HG03039 (cell line): ENCODE measurements around the gene OXER1.
"Not testable (repeated sequence)": the region's sequence is repeated elsewhere in the genome, so short reads cannot be mapped to it uniquely, and the experiment has no call there.

Experiments used
- ATAC-seq: cut with Tn5 transposase; IDR thresholded peaks from one replicate; pipeline ENCODE4 v1.9.1; 2021; ENCODE audit warnings: mild to moderate bottlenecking, moderate library complexity; ENCODE audit not compliant: unreplicated experiment

OXER1 gene

DNA sequence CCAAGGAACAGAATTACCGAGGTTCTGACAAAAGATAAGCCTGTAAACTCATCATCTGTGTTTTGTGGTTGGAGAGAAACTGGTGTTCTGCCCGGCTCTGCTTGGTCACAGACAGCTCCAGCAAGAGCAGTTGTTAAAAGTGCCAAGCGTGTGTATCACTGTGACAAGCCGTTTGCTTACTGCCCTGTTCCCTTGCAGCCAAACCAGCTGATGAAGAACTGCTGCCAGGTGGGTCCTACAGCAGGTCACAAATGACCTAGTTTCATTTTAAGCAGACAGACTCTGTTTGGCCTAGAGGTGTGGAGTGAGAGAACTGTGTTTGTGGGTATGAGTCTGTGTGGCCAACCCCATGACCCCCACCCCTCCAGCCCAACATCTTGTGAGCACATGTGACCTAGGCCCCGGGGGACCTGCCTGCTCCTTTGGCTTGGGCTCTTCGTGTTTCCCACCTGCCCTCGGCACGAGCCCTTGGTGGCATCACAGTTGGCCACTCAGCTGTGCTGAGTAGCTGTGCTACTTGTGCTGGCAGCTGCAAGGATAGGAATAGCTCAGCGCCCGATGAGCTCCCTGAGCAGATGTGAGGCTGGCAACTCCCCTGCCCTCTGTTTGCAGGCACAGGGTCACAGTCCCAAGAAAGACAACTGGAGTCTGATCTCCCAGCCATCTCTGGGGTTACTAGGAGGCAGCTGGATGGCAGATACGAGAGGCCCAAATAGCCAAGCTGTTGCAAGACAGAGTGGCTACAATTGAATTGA, 9.7 kb downstream of the OXER1 start:
- no peak for ATAC-seq

DNA sequence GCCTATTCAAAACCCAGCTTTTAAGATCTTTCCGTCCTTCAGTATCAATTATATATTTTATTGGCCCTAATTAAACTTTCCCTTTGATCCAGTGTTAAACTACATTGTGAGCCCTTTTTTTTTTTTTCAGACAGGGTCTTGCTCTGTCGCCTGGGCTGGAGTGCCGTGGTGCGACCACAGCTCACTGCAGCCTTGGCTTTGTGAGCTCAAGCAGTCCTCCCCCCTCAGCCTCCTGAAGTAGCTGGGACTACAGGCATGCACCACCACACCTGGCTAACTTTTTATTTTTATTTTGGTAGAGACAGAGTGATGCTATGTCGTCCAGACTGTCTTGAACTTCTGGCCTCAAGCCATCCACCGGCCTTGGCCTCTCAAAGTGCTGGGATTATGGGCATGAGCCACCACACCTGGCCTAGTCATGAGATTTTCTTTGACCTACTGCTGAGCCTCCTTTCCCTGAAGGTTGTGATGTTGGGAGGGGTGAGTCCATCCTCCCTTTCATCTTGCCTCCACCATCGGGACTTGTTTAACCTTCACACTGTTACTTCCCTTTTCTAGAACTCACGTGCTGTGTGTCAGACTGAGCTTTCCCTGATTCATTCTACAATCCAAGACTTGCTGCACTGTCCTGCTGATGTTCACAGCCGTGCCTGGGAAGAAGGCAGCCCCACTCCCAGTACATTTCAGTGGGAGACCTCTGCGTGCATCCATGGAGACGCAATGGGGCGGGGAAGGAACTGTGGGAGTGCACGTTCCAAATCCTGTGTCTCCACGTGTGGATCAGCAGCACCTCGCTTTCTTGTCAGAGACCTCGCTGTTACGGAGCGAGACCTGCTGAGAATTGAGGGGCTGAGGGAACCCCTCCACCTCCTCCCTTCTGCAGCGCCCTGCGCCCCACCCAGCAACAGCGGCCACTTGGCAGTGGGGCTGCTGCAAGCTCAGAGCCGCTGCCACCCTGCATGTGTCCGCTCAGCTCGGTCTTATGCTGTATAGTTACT, 10.8 kb downstream of the OXER1 start:
- no peak for ATAC-seq

DNA sequence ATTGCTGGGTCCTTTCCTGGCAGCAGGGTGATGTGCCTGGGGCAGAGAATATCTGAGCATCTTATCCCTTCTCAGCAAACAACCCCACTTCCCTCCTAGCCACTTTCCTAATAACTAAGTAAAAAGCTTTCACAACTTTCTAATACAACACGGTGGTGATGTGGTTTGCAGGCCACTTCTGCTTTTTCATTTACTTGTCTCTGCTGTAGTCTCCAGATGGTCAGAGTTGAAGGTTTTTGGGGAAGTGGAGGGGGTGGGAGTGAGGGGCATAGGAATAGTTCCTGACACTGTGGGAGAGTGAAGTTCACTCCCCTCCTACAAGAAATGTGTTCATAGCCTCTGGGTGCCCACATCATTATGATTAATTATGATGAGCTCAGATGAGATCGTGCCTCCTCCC, 11.6 kb downstream of the OXER1 start:
- peak; percentile 69 for ATAC-seq

DNA sequence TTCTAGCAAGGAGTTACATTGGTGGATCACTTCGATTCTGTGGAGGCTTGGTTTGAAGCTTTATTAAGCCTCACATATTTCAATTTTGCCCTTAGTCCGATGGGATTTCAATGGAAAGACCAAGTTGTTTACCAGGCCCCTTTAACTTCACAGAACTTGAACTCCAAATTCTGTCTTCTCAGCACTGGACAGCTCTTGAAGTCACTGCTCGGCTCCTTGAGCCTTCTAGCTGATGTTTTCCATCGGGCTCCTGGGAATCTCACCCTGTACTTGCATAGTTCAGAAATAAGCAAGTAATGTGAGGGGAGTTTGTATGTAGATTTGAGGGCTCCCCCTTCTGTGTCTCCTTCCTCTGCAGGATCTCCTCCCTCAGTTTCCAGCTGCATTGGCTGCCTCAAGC, 15.1 kb downstream of the OXER1 start:
- ATAC-seq: no peak

DNA sequence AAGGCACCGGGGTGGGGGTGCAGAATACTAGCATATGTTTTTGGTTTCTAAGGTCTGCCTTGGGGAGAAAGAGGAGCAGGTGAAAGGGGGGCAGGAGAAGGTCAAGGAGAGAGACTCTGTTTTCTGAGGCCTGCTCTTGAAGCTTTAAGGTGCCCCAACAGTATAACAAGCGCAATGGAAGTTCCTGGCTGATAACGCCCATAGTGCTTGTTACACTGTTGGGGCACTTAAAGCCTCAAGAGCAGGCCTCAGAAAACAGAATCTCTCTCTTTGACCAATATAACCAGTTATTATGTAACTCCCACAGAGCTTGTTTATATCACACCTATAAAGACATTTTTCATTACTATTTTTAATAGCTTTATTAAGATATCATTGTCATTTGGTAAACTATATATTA, 16.5 kb downstream of the OXER1 start:
- ATAC-seq: no peak

DNA sequence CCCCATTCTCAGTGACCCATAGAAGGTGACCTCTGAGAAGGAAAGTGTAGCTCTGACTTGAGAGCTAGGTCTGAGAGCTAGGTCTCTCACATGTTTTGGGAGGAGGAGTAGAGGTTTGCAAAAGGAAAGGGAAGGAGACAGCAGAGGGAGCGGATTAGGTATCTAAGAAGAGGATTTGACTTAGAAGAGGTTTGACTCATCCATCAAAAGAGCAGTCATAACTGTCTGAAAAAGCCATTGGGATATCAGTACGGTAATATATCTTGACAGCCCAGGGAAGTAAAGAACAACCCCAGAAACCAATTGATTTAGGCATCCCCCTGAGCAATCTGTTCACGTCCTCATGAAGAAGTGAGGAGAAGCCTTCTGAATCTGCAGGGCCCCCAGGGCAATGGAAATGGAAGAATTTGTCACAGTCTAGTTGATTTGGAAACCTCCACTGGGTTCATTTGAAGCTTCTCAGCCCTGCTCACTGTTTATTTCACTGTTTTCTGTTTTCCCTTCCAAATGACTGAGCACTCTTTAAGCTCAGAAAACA, 19.3 kb downstream of the OXER1 start:
- ATAC-seq: no peak

DNA sequence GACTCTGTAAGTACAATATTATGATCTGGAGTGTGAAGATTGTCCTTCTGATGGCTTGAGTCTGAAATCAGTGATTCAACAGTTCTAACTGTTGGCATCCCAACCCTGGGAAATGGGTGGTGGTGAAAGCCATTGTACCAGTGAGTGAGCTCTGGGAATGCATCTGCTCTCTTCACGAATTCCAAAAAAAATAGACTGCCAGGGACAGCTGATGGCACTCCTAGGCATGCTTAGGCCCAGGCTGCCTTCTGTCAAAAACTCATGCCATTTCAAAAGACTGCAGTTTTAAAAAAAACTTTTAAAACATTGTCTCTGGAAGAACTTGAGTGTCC, 20.3 kb downstream of the OXER1 start:
- no peak for ATAC-seq

DNA sequence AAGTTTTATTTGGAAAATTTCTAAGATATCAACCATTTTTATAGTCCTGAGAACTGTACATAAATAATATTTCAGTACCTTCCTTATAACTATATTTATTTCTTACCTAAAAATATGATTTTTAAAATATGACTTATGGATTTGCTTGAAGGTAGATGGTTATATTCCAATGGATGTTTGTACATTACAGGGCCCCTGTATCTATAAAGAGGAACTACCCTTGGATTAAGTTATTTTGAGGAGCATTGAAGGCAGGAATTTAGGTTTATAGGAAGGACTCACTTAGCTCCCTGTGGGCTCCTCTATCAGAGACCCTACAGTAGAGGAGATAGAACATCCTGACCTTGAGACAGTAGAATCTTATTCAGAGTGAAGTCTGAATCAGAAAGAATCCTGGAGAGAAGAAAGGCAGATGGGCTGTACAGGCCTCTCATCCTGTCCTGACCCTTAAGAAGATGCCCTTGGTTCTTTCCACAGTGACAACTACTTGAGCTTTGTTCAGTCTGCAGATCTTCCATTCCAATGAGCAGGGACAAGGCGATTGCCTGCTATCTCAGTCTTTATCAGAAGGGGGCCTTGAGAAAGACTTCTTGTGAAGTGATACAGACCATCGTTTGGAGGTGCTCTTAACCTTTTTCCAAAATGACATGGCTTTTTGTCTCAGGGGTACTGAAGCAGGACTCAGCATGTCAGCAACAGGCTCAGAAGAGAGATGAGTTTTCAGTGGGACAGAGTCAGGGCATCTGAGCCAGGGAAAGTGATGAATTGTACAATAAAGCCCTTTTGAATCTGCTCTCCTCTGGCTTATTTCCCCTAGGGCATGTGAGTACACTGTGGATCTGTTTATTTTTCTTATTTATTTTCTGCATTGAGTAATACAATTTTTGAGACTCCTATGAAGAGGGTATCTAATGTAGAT, 20.9 kb downstream of the OXER1 start:
- ATAC-seq: no peak

DNA sequence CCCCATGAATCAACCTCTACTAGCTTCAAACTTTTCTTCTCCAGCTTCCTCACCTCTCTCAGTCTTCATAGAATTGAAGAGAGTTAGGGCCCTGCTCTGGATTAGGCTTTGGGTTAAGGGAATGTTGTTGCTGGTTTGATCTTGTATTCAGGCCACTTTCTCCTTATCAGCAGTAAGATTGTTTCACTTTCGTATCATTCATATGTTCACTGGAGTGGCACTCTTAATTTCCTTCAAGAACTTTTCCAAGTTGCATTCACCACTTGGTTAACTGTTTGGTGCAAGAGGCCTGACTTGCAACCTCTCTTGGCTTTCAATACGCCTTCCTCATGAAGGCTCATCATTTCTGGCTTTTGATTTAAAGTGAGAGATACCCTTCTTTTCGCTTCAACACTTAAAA, 22.8 kb downstream of the OXER1 start:
- no peak for ATAC-seq

DNA sequence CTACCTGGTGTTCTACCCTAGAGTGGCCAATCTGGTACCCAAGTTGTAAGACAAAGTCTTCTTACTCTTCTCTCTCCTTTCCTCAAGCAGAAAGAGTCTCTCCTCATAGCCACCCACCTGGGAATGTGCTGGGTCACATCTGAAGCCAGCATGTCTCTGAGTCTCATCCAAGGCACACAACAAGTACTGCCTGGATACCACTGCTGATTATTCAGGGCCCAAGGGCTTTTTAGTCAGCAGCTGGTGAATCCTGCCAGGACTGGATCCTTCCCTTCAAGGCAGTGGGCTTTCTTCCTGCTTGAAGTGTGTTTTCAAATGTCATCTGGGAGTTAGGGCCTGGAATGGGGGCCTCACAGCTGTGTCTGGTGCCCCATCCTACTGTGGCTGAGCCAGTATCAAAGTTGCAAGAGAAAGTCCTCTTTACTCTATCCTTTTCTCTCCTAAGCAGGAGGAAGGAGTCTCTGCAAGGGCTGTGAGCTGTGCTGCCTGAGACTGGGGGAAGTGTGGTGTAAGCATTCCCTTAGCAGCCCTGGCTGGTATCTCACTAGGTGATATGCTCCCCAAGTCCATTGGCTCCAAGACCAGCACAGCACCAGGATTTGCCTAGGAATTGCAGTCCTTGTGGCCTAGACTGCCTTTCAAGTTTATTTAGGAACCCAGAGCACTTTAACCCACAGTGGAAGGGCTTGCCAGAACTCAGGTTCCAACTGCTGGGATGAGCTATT, 27.2 kb downstream of the OXER1 start:
- ATAC-seq: no peak

DNA sequence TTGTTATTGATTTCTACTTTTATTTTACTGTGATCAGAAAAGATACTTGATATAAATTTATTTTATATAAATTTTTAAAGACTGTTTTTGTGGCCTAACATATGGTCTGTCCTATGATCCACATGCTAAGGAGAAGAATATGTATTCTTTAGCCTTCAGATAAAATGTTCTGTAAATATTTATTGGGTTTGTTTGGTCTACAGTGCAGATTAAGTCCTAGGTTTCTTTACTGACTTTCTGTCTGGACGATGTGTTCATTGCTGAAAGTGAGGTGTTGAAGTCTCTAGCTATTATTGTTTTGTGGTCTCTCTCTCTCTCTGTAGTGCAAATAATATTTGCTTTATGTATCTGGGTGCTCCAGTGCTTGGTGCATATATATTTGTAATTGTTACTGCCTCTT, 30.1 kb downstream of the OXER1 start:
- no peak for ATAC-seq

DNA sequence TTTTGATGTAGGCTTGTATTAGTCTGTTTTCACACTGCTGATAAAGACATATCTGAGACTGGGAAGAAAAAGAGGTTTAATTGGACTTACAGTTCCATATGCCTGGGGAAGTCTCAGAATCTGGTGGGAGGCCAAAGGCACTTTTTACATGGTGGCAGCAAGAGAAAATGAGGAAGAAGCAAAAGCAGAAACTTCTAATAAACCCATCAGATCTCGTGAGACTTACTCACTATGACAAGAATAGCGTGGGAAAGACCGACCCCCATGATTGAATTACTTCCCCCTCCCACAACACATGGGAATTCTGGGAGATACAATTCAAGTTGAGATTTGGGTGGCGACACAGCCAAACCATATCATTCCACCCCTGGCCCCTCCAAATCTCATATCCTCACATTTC, 32.6 kb downstream of the OXER1 start:
- not testable (repeated sequence) for ATAC-seq

DNA sequence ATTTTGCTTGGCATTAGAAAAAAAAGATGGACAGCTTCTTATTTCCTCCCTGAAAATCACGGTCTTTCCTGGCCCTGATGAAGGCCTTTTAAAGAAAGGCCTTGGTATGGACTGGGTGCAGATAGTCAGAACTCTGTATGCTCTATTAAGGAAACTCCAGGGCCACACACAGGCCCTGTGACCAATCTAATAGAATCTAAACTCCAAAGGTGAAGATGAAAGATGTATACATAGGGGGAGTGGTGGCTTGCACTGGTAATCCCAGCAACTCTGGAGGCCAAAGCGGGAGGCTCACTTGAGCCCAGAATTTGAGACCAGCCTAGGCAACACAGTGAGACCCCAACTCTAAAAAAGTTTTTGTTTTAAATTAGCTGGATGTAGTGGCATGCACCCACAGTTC, 37.3 kb downstream of the OXER1 start:
- no peak for ATAC-seq

DNA sequence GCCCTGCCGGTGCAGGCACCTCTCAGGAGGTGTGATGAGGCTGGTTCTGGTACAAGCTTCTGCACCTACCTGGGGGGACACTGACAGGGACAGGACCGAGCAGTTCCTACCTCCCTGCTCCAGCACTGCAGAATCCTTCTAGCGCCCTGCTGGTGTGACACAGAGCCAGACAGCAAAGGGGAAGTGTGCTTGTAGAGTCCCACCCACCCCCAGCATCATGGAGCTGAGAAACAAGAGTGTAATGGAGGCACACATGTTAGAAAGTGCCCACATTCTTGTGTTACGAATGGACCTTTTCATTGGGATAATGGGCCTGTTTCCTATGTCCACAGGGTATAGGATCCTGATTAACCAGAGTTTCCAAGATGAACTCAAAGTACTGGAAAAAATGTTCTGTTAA, 38.3 kb downstream of the OXER1 start:
- no peak for ATAC-seq

DNA sequence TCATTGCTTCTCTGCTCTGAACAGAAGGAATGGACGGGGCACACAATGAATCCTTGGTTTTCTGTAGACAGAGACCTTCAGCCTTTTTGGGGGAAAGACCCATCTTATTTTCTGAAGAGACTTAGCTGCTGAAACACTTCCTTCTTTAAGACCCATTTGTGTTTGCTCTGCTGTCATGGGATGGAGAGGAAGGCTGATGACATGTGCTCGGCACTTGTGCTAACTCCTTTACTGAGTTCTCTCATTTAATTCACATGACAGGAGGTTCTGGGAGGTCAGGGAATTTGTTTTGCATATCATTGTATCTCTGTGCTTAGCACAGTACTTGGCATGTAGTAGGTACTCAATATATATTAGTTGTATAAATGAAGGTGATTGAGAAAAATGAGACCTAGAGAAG, 39.0 kb downstream of the OXER1 start:
- no peak for ATAC-seq

DNA sequence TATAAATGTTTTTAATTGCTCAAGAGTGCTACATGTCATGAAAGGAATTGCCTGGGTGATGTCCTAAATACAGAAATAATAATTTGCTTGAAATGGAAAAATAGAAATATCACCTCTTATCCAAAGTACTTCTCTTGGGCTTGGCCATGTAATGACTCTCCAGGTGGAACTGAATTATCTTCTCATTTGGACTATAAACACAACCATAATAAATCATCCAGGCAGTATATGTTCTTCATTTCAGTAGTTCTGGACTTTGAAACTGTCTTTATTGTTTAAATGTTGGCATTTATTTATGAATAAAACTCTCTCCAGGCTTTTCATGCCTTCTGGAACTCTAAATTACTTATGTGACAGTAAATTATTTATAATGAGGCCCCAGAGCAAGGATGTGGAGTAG, 40.5 kb downstream of the OXER1 start:
- ATAC-seq: no peak

DNA sequence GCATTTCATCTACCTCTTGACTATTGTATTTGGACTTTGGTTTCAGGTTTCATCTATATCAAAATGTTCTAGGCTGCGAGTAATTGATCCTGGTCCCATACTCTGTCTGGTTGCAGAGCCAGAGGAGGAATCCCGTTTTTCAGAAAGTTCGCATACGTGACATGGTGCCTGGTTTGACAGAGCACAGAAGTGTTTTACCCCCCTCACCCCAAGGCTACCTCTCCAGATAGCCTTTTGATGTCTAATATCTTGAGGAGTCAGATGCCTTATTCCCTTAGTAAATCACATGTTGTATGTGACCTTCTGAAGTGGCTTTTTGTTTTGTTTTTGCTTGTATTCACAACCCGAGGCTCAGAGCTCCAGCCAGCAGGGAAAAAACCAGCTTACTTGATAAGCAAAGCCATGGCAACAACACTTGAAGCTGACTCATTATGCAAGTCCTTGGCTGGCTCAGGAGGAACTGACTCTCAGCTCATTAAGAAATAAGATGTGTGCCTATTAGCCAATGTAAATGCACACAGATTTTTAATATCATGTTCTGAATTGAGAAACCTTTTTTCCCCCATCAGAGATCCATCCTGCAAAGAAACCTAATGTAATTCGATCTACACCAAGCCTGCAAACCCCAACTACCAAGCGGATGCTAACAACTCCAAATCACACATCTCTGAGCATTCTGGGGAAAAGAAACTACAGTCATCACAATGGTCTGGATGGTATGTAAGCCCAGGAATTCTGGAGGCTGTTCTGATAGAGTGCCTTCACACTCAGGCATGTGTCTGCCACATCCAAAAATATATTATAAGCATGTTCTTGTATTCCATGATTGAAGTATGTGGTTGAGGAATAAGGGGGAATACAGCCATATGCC, 41.4 kb downstream of the OXER1 start:
- ATAC-seq: peak; percentile 95

DNA sequence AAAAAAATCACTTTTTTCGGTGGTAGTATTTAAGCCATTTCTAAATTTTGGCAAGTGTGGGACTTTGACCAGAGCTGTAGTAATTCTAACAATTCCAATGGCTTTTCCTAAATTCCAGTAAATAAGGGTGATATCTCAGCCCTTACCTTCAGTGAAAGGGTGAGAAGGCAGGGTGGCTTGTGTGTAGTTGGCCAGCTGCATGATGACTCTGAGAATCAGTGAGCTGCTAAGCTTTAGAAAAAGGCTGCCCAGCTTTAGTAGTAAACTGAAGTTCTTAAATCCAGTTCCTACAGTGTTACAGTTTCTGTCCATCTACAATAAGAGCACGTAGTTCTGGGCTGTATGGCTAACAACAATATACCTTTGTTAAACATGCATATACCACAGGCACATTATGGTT, 42.0 kb downstream of the OXER1 start:
- no peak for ATAC-seq

DNA sequence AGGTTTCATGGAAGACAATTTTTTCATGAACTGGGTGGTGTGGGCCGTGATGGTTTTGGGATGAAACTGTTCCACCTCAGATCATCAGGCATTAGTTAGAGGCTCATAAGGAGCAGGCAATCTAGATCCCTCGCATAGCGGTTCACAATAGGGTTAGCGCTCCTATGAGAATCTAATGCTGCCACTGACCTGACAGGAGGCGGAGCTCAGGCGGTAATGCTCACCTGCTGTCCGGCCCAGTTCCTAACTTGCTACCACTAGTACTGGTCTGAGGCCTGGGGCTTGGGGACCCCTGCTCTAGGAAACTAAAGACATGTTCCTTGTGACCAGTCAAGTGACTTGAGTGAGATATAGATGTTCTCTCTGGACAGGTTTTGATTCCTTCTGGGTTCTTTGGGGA, 49.2 kb downstream of the OXER1 start:
- ATAC-seq: no peak
